CD4-positive, alpha-beta T cell treated with Interleukin-15 for 1 hour (primary cell): ENCODE measurements around the gene EPS15.

ENCODE experiments used
- DNase-seq: peaks from one replicate; pipeline ENCODE4 v3.0.0-alpha.2; 2020

EPS15 gene

GRCh38 chr1:51359879-51360278, 159.2 kb downstream of the EPS15 start:
- DNase-seq = no peak

DNA sequence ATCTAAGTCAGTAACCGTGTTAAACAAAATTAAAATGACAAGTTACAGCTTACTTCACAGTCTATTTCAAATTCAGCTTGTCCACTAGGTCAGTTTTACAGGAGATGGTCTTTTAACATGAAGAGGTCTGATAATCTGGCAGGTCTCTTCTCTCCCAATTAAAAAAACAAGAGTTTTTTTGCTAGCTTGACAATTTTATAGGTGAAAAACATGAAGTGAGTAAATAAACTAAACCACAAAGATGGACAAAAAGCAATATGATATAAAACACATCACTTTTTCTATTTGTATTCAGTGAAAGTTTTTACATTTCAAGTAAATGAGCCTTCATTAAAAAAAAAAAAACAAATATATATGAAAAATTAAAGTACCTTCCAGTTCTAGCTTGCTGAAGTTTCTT, 163.7 kb downstream of the EPS15 start:
- no peak for DNase-seq

DNA sequence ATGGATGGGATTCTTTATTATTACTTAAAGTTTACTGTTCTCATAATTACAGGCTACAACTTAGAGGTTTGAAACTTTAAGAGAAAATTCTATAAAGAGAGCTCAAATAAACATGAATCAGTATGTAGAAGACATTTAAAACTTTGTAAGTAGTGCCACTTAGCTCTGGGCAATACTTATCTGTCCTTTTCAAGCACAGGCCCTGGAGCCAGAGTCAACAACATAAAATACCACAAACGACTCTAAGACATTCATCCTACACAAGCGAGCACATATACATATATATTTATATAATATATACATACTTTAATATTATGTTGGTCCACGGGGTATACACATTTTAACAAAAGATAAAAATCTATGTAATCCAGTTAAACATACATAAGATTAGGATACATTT, 164.7 kb downstream of the EPS15 start:
- no peak for DNase-seq

DNA sequence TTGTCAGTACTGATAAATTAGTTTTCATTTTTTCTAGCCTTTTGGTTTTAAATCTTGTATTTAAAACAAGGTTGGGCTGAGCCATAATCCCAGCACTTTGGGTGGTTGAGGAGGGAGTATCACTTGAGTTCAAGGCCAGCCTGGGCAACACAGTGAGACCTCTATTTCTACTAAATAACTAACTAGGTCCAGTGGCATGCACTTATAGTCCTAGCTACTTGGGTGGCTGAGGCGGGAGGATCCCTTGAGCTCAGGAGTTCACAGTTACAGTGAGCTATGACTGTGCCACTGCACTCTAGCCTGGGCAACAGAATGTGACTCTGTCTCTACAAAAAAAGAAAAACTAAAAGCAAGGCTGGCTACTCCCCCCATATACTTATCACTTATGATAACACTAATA, 167.2 kb downstream of the EPS15 start:
- no peak for DNase-seq

DNA sequence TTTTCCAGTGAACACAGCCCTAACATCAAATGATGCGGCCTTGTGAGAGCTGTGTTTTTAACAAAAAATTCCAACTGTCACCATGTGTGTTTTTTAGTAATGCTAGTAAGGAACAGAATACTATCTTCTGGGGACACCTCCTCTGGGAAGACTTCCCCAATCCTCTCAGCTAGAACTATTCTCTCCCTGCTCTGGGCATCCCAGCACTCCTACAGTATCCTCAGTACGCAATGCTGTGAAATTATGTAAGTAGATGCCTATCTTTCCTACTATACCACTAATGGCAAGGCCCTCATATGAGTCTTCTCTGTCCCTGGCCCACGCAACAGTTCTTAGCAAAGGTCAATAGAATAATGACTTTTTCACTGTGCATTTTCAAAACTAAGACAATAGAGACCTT, 169.2 kb downstream of the EPS15 start:
- DNase-seq = no peak

GRCh38 chr1:51348147-51348527, 170.9 kb downstream of the EPS15 start:
- DNase-seq = no peak

GRCh38 chr1:51347398-51348146, 171.5 kb downstream of the EPS15 start:
- DNase-seq = no peak

DNA sequence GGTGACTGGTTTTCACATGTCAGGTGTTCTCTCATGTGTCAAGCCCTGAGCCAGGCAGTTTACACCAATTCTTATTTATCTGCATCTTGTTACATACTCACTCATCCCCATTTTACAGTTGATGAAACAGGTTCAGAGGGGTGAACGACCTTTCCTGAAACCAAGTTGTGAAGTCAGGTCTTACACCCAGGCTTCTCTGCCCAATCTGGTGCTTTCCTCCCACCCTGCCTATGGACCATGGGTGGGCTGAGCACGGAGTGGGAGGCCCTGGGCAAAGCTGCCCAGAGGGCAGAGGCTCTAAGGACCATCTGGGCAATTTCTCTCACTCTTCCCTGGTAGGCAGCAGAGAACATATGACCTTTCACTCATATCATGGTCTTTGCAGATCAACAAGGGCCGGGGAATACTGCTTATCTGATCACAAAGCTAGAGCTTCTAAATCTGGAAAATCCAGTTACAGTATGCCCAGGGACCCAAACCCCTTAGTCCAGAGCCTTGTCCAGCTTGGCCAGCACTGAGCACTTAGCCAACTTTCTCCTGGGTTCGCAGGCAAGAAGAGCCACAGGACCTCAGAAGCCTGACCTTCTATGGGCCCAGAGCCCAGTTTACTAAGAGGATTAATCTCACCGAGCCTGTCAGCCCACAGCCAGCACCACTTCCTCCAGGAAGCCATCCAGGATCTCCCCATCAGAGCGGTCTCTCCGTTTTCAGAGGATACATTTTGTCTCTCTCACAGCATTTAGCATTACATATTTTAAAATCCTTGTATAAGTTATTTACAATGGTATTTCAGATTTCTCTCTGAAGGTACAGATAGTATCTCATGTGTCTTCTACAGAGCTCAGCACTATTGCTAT, 172.8 kb downstream of the EPS15 start:
- no peak for DNase-seq

GRCh38 chr1:51345300-51345687, 173.8 kb downstream of the EPS15 start:
- no peak for DNase-seq

- DNase-seq = no peak
Measured at GRCh38 chr1:51344602-51345299, 174.3 kb downstream of the EPS15 start.

DNA sequence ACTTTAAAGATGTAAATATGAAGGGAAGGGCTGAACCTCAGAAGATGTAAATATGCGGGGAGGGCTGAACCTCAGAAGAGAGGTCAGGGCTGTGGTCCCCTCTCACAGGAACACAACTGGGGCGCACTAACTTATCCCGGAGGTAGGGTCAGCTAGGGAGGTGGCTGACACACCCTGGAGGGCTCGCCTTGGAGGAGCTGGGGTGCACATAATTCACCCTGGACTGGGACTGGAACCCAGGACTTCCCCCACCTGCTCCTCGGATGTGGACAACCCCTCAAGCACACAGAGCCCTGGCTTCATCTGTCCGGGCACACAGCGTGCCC, 174.8 kb downstream of the EPS15 start:
- DNase-seq = no peak

DNA sequence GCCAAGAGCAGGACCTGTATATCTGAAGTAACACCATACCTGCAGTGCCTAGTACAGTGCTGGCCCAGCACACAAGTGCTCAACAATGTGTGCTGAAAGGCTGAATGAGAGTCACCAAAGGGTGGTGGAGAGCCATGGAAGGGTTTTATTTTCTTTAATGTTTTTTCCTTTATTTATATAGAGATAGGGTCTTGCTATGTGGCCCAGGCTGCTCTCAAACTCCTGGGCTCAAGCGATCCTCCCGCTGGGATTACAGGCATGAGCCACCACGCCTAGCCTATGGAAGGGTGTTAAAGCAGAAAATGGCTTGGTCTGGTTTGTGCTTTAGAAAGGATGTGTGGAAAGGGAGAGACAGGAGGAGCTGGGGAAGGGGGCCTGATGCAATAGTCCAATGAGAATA, 175.4 kb downstream of the EPS15 start:
- DNase-seq = no peak

DNA sequence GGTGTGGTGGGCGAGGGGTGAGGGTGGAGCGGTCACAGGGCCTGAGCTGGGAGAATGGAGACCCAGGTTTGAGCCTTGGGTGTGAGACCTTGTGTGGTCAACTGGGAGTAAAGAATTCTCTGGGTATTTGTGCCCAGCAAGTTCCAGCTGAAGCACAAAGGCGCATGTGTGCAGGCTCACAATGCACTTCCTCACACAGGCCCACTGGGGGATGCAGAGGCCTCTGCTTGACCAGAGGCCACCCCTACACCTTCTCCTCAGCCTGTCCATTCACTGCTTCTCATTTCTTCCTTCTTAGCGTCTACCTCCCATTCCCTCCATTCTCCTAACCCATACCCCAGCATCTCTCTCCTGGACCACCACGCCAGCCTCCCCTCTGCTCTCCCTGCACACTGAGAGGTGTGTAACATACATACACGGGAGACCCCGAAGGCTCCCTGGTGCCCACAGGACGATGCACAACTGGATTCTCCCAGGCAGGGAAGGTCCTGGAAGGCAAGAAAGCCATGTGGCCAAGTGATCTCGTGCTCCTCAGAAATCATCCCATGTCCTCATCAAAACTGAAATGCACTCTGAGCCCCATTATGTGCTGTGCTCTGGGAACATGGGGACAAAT, 176.4 kb downstream of the EPS15 start:
- DNase-seq = no peak

DNA sequence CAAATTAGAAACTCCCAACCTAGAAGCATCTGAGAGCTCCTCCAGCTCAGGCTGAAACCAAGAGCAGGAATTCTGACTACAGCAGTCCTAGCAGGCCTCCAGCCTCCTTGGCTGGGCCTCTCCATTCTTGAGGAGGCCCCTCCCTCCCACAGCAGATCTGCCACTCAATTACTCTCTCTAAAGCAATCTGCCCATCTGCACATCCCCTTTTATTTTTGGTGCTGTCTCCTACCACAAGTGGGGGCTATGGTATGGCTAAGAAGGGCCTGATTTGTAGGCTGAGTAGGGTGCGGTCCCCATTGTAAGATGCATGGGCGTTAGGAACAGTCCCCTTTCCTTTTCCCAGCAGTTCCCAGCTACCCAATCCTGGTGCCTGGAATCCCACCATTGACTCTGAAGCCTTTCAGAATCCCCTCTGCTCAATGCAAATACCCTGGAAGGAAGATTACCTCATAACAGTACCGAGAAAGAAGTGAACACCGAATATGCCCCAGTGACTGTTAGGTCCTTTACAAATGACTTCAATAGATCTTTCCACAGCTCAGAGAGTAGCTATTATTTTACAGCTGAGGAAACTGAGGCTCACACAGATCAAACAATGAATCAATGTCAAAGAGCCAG, 177.1 kb downstream of the EPS15 start:
- DNase-seq = no peak

- DNase-seq = no peak
Measured at GRCh38 chr1:51340380-51340779, 178.7 kb downstream of the EPS15 start.

DNA sequence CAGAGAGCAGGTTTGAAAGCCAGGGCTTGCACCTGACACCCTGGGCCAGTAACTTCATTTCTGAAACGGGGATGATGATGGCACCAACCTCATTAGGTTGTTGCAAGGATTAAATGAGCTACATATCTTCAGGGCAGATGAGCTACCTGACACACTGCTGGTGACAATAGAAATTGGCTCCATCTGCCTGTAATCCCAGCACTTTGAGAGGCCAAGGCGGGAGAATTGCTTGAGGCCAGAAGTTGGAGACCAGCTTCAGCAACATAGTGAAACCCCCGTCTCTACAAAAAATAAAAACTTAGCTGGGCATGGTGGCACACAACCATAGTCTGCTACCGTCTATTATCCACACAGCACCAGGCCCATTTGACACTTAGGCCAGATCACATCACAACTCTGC, 182.4 kb downstream of the EPS15 start:
- DNase-seq = no peak

DNA sequence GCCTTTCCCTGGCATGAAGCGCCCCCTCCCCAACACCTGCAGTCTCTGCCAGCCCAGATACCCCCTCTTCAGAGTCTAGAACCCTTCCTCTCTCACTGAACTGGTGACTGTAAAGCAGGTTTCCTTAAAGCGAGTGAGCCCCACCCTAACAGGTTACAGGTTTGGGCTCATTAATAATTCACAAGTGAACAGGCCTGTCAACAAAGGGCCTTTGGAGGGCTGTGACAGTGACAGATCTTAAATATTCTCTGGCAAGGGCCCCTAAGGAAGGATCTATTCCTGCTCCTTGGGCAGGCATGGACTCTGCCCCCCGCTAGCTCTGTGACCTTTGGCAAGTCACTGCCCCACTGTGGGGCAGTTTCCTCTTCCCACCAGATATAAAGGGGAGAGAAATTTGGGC, 183.1 kb downstream of the EPS15 start:
- no peak for DNase-seq

- DNase-seq = peak; percentile 22
Measured at GRCh38 chr1:51331206-51332100, 187.6 kb downstream of the EPS15 start.

DNA sequence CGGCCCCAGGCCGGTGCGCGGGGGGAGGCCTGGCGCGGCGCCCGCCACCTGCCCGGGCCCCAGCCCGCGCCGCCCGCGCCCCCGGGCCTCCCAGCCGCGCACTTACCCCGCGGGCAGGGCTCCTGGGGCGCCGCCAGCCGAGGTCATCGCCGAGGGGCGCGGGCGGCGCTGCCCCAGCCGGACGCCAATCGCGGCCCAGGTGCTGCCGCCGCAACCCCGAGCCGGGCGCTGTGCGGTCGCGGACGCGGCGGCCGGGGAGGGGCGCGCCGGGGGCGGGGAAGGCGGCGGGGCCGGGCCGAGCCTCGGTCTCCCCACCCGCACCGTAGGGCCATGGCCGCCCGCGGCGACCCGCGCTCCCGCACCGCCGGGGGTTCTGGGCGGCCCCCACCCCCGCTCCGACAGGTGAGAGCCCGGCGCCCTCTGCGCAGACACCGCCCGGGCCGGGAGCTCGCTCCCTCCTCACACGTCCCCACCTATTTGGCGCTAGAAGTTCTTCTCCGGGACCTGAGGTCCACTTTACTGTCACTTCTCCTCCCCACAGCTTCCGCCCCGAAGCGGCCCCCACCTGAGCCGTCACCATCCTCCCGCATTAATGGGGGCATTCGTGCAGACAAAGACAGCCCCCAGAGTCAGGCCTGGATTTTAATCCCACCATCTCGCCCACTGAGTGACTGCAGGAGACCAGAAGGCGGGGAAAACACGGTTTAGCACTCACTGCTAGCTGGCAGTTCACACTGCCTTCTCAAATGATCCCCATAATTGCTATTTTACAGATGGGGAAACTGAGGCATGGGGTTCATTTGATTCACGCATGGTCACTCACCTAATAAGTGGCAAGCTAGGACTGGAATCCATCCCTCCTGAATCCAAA, 188.5 kb downstream of the EPS15 start, which contains the start of gene TTC39A:
Gene TTC39A, minus strand, starts transcription at position 232 of the 871 bp plus-strand sequence. Its CDS starts 85 bp downstream, at position 147.
- DNase-seq = no peak

GRCh38 chr1:51329443-51330325, 189.4 kb downstream of the EPS15 start:
- DNase-seq = no peak
